Skin of body (tissue), 2 donors: Measurements from ENCODE around the gene PIK3CB. TPM values are rescaled to one million over a fixed set of nuclear protein-coding genes. Genes with fewer than 3 reads are reported as not detected.
"Not testable (repeated sequence)": the region's sequence is repeated elsewhere in the genome, so short reads cannot be mapped to it uniquely, and the experiment has no call there.

ENCODE experiments used
- DNase-seq: peaks from one replicate; lab custom pipeline; 2025; lab: John Stamatoyannopoulos, UW
- total RNA-seq: library from RNA; depleted of rRNA; stranded (reverse); fragments of >200 nt; gene quantifications from one replicate; pipeline ENCODE4 v1.2.3, GENCODE V29; 2014

The PIK3CB gene
- total RNA-seq, 1 donor from 2014 or later = 35.4 TPM

- DNase-seq = no peak
Observed at GRCh38 chr3:138806376-138807080, 28.2 kb downstream of the PIK3CB start.

GRCh38 chr3:138803006-138803653 lies 31.6 kb downstream of the PIK3CB start:
- DNase-seq = no peak

- DNase-seq = not testable (repeated sequence)
Observed at GRCh38 chr3:138802223-138802622, 32.5 kb downstream of the PIK3CB start.

- no peak for DNase-seq
Observed at GRCh38 chr3:138801792-138802191, 32.9 kb downstream of the PIK3CB start.

GRCh38 chr3:138800248-138800647 lies 34.5 kb downstream of the PIK3CB start:
- DNase-seq = no peak

GRCh38 chr3:138799822-138800221 lies 34.9 kb downstream of the PIK3CB start:
- DNase-seq = no peak

GRCh38 chr3:138797508-138798038 lies 37.2 kb downstream of the PIK3CB start:
- no peak for DNase-seq

- DNase-seq = no peak
Observed at GRCh38 chr3:138796761-138797160, 38.0 kb downstream of the PIK3CB start.

GRCh38 chr3:138786788-138787271 lies 47.9 kb downstream of the PIK3CB start:
- peak; percentile 15 for DNase-seq

GRCh38 chr3:138785951-138786350 lies 48.8 kb downstream of the PIK3CB start:
- DNase-seq = no peak

GRCh38 chr3:138785362-138785857 lies 49.3 kb downstream of the PIK3CB start:
- not testable (repeated sequence) for DNase-seq

GRCh38 chr3:138782755-138783154 lies 52.0 kb downstream of the PIK3CB start:
- DNase-seq = no peak

- DNase-seq = no peak
Observed at GRCh38 chr3:138781012-138781470, 53.7 kb downstream of the PIK3CB start.

- no peak for DNase-seq
Observed at GRCh38 chr3:138778643-138779042, 56.1 kb downstream of the PIK3CB start.

GRCh38 chr3:138776961-138777360 lies 57.8 kb downstream of the PIK3CB start:
- no peak for DNase-seq

GRCh38 chr3:138775254-138775595 lies 59.5 kb downstream of the PIK3CB start:
- peak; percentile 73 for DNase-seq

- DNase-seq = peak; percentile 98
Observed at GRCh38 chr3:138774529-138775253, 60.0 kb downstream of the PIK3CB start.

- DNase-seq = no peak
Observed at GRCh38 chr3:138771585-138771984, 63.1 kb downstream of the PIK3CB start.

GRCh38 chr3:138769616-138770015 lies 65.1 kb downstream of the PIK3CB start:
- DNase-seq = no peak

- DNase-seq = no peak
Observed at GRCh38 chr3:138768946-138769345, 65.8 kb downstream of the PIK3CB start.

GRCh38 chr3:138768125-138768524 lies 66.6 kb downstream of the PIK3CB start:
- DNase-seq = no peak
